IPS-18a (cell line): ENCODE data around the gene SPTB.

Experiments used
- H3K27ac ChIP-seq: one replicate; pipeline ENCODE4 v1.5.1; 2013; ENCODE audit warnings: low read length
- H3K27me3 ChIP-seq: one replicate; pipeline ENCODE4 v1.6.1; 2013; ENCODE audit warnings: mild to moderate bottlenecking, low read length; ENCODE audit not compliant: control insufficient read depth, insufficient read depth
- H3K36me3 ChIP-seq: one replicate; pipeline ENCODE4 v1.6.1; 2013; ENCODE audit warnings: low read depth, low read length; ENCODE audit not compliant: control insufficient read depth
- H3K4me1 ChIP-seq: one replicate; pipeline ENCODE4 v1.6.1; 2013; ENCODE audit warnings: low read depth, low read length; ENCODE audit not compliant: control insufficient read depth
- H3K4me3 ChIP-seq: one replicate; pipeline ENCODE4 v1.5.1; 2013; ENCODE audit warnings: low read length
- H3K9ac ChIP-seq: one replicate; pipeline ENCODE4 v1.6.1; 2013; ENCODE audit warnings: mild to moderate bottlenecking, low read length, moderate library complexity
- H3K9me3 ChIP-seq: one replicate; pipeline ENCODE4 v1.6.1; 2013; ENCODE audit warnings: low read depth, low read length; ENCODE audit not compliant: control insufficient read depth

The SPTB gene

GRCh38 chr14:64706593-64707193, 173.0 kb downstream of the SPTB start:
- no peaks in the 10 kb centered on the region for H3K36me3 ChIP-seq
- H3K27me3 ChIP-seq = peaks cover 11% of the 10 kb centered on the region
- no peak overlapping the region for H3K9ac ChIP-seq
- no peak overlapping the region for H3K27ac ChIP-seq
- H3K4me1 ChIP-seq = peaks cover 53% of the 10 kb centered on the region
- no peaks in the 10 kb centered on the region for H3K9me3 ChIP-seq
- peak overlapping the region; percentile 71 for H3K4me3 ChIP-seq

GRCh38 chr14:64706119-64706592, 173.6 kb downstream of the SPTB start:
- Histone ChIP-seq H3K9ac (no peak overlapping the region), H3K27me3 (peaks cover 11% of the 10 kb centered on the region), H3K36me3 (no peaks in the 10 kb centered on the region), H3K4me1 (peaks cover 59% of the 10 kb centered on the region), H3K9me3 (no peaks in the 10 kb centered on the region), H3K4me3 (peak overlapping the region; percentile 71), H3K27ac (no peak overlapping the region)

GRCh38 chr14:64705381-64706118, 174.2 kb downstream of the SPTB start:
- Histone ChIP-seq H3K4me3 (peak overlapping the region; percentile 71), H3K9ac (peak overlapping the region; percentile 63), H3K9me3 (no peaks in the 10 kb centered on the region), H3K27ac (no peak overlapping the region), H3K4me1 (peaks cover 65% of the 10 kb centered on the region), H3K36me3 (no peaks in the 10 kb centered on the region), H3K27me3 (peaks cover 11% of the 10 kb centered on the region)

GRCh38 chr14:64704743-64705380, 174.8 kb downstream of the SPTB start:
- Histone ChIP-seq H3K4me3 (peak overlapping the region; percentile 71), H3K4me1 (peaks cover 65% of the 10 kb centered on the region), H3K27me3 (peaks cover 11% of the 10 kb centered on the region)

GRCh38 chr14:64704143-64704742, 175.5 kb downstream of the SPTB start, which contains the start of gene PLEKHG3:
TSS of gene PLEKHG3 (plus strand) at chr14:64704424. CDS start at chr14:64727632, 23,208 bp downstream.
- H3K27ac ChIP-seq = no peak within 1 kb of the TSS
- peaks cover 11% of the 10 kb centered on the region for H3K27me3 ChIP-seq
- peak within 1 kb of the TSS; percentile 63 for H3K9ac ChIP-seq
- no peaks in the 10 kb centered on the region for H3K36me3 ChIP-seq
- peaks cover 61% of the 10 kb centered on the region for H3K4me1 ChIP-seq
- peak within 1 kb of the TSS; percentile 71 for H3K4me3 ChIP-seq
- H3K9me3 ChIP-seq = no peaks in the 10 kb centered on the region

More at GRCh38 chr14:64704743-64705380, 174.8 kb downstream of the SPTB start:
- no peaks in the 10 kb centered on the region for H3K9me3 ChIP-seq
- no peak overlapping the region for H3K27ac ChIP-seq
- H3K36me3 ChIP-seq = no peaks in the 10 kb centered on the region
- peak overlapping the region; percentile 63 for H3K9ac ChIP-seq

- Histone ChIP-seq H3K27ac (no peak overlapping the region), H3K4me3 (peak overlapping the region; percentile 71)
These were observed 176.1 kb downstream of the SPTB start for GRCh38 chr14:64703395-64704142.

GRCh38 chr14:64702493-64703394, 177.0 kb downstream of the SPTB start:
- peak overlapping the region; percentile 71 for H3K4me3 ChIP-seq
- no peaks in the 10 kb centered on the region for H3K36me3 ChIP-seq
- no peak overlapping the region for H3K27ac ChIP-seq
- H3K4me1 ChIP-seq = peaks cover 58% of the 10 kb centered on the region
- H3K9ac ChIP-seq = no peak overlapping the region
- H3K27me3 ChIP-seq = peaks cover 11% of the 10 kb centered on the region
- no peaks in the 10 kb centered on the region for H3K9me3 ChIP-seq

More at GRCh38 chr14:64703395-64704142, 176.1 kb downstream of the SPTB start:
- no peaks in the 10 kb centered on the region for H3K36me3 ChIP-seq
- H3K27me3 ChIP-seq = peaks cover 11% of the 10 kb centered on the region
- H3K4me1 ChIP-seq = peaks cover 61% of the 10 kb centered on the region
- H3K9me3 ChIP-seq = no peaks in the 10 kb centered on the region
- H3K9ac ChIP-seq = peak overlapping the region; percentile 54

- Histone ChIP-seq H3K4me1 (peaks cover 49% of the 10 kb centered on the region), H3K27ac (no peak overlapping the region), H3K4me3 (no peak overlapping the region), H3K9ac (no peak overlapping the region), H3K36me3 (no peaks in the 10 kb centered on the region), H3K27me3 (peaks cover 11% of the 10 kb centered on the region), H3K9me3 (no peaks in the 10 kb centered on the region)
These were observed 178.0 kb downstream of the SPTB start for GRCh38 chr14:64701660-64702059.

GRCh38 chr14:64700894-64701293, 178.8 kb downstream of the SPTB start:
- Histone ChIP-seq H3K27me3 (peaks cover 11% of the 10 kb centered on the region), H3K9me3 (no peaks in the 10 kb centered on the region), H3K9ac (no peak overlapping the region), H3K4me1 (peaks cover 46% of the 10 kb centered on the region), H3K27ac (no peak overlapping the region), H3K36me3 (no peaks in the 10 kb centered on the region), H3K4me3 (no peak overlapping the region)

- no peak overlapping the region for H3K9ac ChIP-seq
- no peaks in the 10 kb centered on the region for H3K36me3 ChIP-seq
- peaks cover 11% of the 10 kb centered on the region for H3K27me3 ChIP-seq
- no peak overlapping the region for H3K4me3 ChIP-seq
- H3K27ac ChIP-seq = no peak overlapping the region
- H3K4me1 ChIP-seq = peaks cover 43% of the 10 kb centered on the region
- H3K9me3 ChIP-seq = no peaks in the 10 kb centered on the region
These were observed 179.4 kb downstream of the SPTB start for GRCh38 chr14:64700290-64700689.
